ENCODE results near the gene PACRG. TPM values are rescaled to one million over a fixed set of nuclear protein-coding genes. Genes with fewer than 3 reads are reported as not detected.

The PACRG gene
- total RNA-seq, 2 experiments from 2014 or later: 0.66 to 0.81 TPM

GRCh38 chr6:163083141-163083540 is 355.4 kb downstream of the PACRG start:
- intact Hi-C loops (cut with DNase I, micrococcal nuclease): no loop called here
- Mint-ChIP-seq H3K27me3 (no peaks in the 10 kb centered on the region), H3K27ac (no peak overlapping the region), H3K4me3 (no peak overlapping the region), H3K9me3 (no peaks in the 10 kb centered on the region), H3K36me3 (ENCODE audit: low read depth) (no peaks in the 10 kb centered on the region), H3K4me1 (ENCODE audit: low read depth) (no peaks in the 10 kb centered on the region)
- ChIA-PET POLR2A (no interaction called here), CTCF (no interaction called here)
- no peaks in the 10 kb centered on the region for H3K36me3 ChIP-seq (ENCODE audit: insufficient read depth, low read length)
- ATAC-seq (ENCODE audit: poor library complexity) (no peak), DNase-seq (no peak)
- H3K9me3 ChIP-seq (ENCODE audit: control insufficient read depth in 1 of 2, insufficient read depth in 1 of 2, low read length in 2 of 2): peaks cover 0 to 6% of the 10 kb centered on the region in 2 experiments
- H3K27ac ChIP-seq (ENCODE audit: low read depth in 1 of 2, low read length in 2 of 2): no peak overlapping the region
- no peak overlapping the region for H3K4me3 ChIP-seq (ENCODE audit: low read length)
- no peak for TF ChIP-seq CTCF (IDR thresholded peaks at IDR 0.05)
- no peaks in the 10 kb centered on the region for H3K27me3 ChIP-seq (ENCODE audit: control insufficient read depth in 1 of 2, insufficient read depth in 2 of 2, low read length in 2 of 2)
- H3K4me1 ChIP-seq (ENCODE audit: insufficient read depth, low read length): no peaks in the 10 kb centered on the region

GRCh38 chr6:163085426-163085825 is 357.7 kb downstream of the PACRG start:
- Histone ChIP-seq H3K27me3 (ENCODE audit: control insufficient read depth in 1 of 2, insufficient read depth in 2 of 2, low read length in 2 of 2) (no peaks in the 10 kb centered on the region), H3K4me1 (ENCODE audit: insufficient read depth, low read length) (no peaks in the 10 kb centered on the region), H3K4me3 (ENCODE audit: low read length) (no peak overlapping the region), H3K9me3 (ENCODE audit: control insufficient read depth in 1 of 2, insufficient read depth in 1 of 2, low read length in 2 of 2) (no peaks in the 10 kb centered on the region), H3K36me3 (ENCODE audit: insufficient read depth, low read length) (no peaks in the 10 kb centered on the region), H3K27ac (ENCODE audit: low read depth in 1 of 2, low read length in 2 of 2) (no peak overlapping the region)
- DNase-seq: no peak
- intact Hi-C loops (cut with DNase I, micrococcal nuclease): no loop called here
- ChIA-PET CTCF (no interaction called here), POLR2A (no interaction called here)
- Mint-ChIP-seq H3K27ac (no peak overlapping the region), H3K4me1 (ENCODE audit: low read depth) (no peaks in the 10 kb centered on the region), H3K9me3 (no peaks in the 10 kb centered on the region), H3K4me3 (no peak overlapping the region), H3K36me3 (ENCODE audit: low read depth) (no peaks in the 10 kb centered on the region), H3K27me3 (no peaks in the 10 kb centered on the region)
- ATAC-seq (ENCODE audit: poor library complexity): no peak
- TF ChIP-seq CTCF (IDR thresholded peaks at IDR 0.05): no peak

GRCh38 chr6:163085861-163086623 is 358.3 kb downstream of the PACRG start:
- H3K27ac ChIP-seq (ENCODE audit: low read depth in 1 of 2, low read length in 2 of 2): no peak overlapping the region
- H3K4me3 ChIP-seq (ENCODE audit: low read length): no peak overlapping the region
- no peaks in the 10 kb centered on the region for H3K9me3 ChIP-seq (ENCODE audit: control insufficient read depth in 1 of 2, insufficient read depth in 1 of 2, low read length in 2 of 2)
- H3K27me3 ChIP-seq (ENCODE audit: control insufficient read depth in 1 of 2, insufficient read depth in 2 of 2, low read length in 2 of 2): no peaks in the 10 kb centered on the region
- H3K4me1 ChIP-seq (ENCODE audit: insufficient read depth, low read length): no peaks in the 10 kb centered on the region
- POLR2A ChIA-PET: no interaction called here
- ATAC-seq (ENCODE audit: poor library complexity) (no peak), DNase-seq (no peak)
- no peaks in the 10 kb centered on the region for H3K36me3 ChIP-seq (ENCODE audit: insufficient read depth, low read length)
- Mint-ChIP-seq H3K27ac (no peak overlapping the region), H3K4me1 (ENCODE audit: low read depth) (no peaks in the 10 kb centered on the region), H3K4me3 (no peak overlapping the region), H3K36me3 (ENCODE audit: low read depth) (no peaks in the 10 kb centered on the region), H3K9me3 (no peaks in the 10 kb centered on the region), H3K27me3 (no peaks in the 10 kb centered on the region)
- intact Hi-C loops (cut with DNase I, micrococcal nuclease): no loop called here
- TF ChIP-seq CTCF (IDR thresholded peaks at IDR 0.05): no peak
- CTCF ChIA-PET: no interaction called here
